Lower leg skin (tissue), 4 donors: ENCODE measurements around the gene TPM4. TPM values are rescaled to one million over a fixed set of nuclear protein-coding genes. Genes with fewer than 3 reads are reported as not detected.

ENCODE experiments used
- DNase-seq, 2 donors: peaks; one replicate each; pipeline ENCODE4 v3.0.0-alpha.2; 2019; ENCODE audit warnings: low spot score in 2 of 2
- H3K4me3 ChIP-seq: fragments of 200-600 bp; sonication (generic); 2 replicates; pipeline ENCODE4 v1.5.1; 2017; ENCODE audit warnings: mild to moderate bottlenecking, low read depth; ENCODE audit not compliant: poor library complexity, severe bottlenecking
- POLR2A ChIP-seq, 2 donors: fragments of 450-650 bp; IDR thresholded peaks; one replicate each; pipeline ENCODE4 v1.6.1; 2016 to 2017; ENCODE audit warnings: antibody characterized with exemption in 2 of 2, mild to moderate bottlenecking in 1 of 2, moderate library complexity in 1 of 2
- WGBS, 2 donors: methylation state at CpG; one replicate each; pipeline ENCODE4 v1.1.5; 2018; 5-methylcytosine and 5-hydroxymethylcytosine counted together
- intact Hi-C: fragments of 100-400 bp; cut with DNase I; formaldehyde crosslinking; loops from one replicate; pipeline ENCODE4 v1.15.0; 2023; ENCODE audit warnings: low total_unique reads
- total RNA-seq, 4 donors: library from RNA; depleted of rRNA; stranded (reverse); fragments of >200 nt; gene quantifications; one replicate each; pipeline ENCODE4 v1.1.0, GENCODE V29; 2016
- TF ChIP-seq, protein P1 (sequence below), 3 donors: fragments of 450-650 bp; IDR thresholded peaks; one replicate each; pipeline ENCODE4 v1.5.1; 2016; ENCODE audit warnings: antibody characterized with exemption in 3 of 3, mild to moderate bottlenecking in 3 of 3, moderate library complexity in 2 of 3

Gene TPM4
- total RNA-seq, 4 donors from 2014 or later = 217 to 303 (median 267) TPM

DNA sequence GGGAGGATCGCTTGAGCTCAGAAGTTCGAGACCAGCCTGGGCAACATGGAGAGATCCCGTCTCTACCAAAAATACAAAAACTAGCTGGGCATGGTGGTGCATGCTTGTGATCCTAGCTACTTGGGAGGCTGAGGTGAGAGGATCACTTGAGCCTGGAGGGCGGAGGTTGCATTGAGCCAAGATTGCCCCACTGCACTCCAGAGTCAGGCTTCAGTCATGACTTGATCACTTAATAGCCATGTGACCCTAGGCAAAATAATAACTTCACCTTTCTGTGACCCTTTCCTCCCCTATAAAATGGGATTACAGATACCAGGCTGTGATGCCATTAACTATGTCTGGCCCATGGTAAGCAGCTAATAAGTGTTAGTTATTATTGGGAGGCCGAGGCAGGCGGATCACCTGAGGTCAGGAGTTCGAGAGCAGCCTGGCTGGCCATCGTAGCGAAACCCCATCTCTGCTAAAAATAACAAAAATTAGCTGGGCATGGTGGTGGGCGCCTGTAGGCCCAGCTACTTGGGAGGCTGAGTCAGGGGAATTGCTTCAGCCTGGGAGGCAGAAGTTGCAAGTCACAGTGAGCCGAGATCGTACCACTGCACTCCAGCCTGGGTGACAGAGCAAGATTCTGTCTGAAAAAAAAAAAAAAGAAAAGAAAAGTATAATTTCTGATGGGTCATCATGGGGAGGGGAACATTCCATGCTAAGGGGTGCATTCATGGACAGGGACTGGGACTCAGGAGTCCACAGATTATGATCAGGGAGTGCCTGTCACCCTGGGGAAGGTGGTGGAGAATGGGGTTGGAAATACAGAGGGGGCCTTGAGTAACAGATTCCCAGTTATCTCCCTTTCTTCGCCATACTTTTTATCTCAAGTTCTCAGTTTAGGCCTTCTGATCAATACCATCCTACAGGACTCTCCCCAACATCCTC lies 15.5 kb downstream of the TPM4 start:
- H3K4me3 ChIP-seq = no peak overlapping the region
- no peak for DNase-seq
- TF ChIP-seq POLR2A (IDR thresholded peaks at IDR 0.05) = no peak
- TF ChIP-seq, protein P1, sequence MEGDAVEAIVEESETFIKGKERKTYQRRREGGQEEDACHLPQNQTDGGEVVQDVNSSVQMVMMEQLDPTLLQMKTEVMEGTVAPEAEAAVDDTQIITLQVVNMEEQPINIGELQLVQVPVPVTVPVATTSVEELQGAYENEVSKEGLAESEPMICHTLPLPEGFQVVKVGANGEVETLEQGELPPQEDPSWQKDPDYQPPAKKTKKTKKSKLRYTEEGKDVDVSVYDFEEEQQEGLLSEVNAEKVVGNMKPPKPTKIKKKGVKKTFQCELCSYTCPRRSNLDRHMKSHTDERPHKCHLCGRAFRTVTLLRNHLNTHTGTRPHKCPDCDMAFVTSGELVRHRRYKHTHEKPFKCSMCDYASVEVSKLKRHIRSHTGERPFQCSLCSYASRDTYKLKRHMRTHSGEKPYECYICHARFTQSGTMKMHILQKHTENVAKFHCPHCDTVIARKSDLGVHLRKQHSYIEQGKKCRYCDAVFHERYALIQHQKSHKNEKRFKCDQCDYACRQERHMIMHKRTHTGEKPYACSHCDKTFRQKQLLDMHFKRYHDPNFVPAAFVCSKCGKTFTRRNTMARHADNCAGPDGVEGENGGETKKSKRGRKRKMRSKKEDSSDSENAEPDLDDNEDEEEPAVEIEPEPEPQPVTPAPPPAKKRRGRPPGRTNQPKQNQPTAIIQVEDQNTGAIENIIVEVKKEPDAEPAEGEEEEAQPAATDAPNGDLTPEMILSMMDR (IDR thresholded peaks at IDR 0.05) = no peak
- WGBS, 2 donors = 95 to 97% methylated on average over 13 of the region's 13 CpGs
- intact Hi-C loops = loop anchor here (2.0 kb wide), 1 partner anchor 19 kb away; the partner anchor contains the start of gene RAB8A

DNA sequence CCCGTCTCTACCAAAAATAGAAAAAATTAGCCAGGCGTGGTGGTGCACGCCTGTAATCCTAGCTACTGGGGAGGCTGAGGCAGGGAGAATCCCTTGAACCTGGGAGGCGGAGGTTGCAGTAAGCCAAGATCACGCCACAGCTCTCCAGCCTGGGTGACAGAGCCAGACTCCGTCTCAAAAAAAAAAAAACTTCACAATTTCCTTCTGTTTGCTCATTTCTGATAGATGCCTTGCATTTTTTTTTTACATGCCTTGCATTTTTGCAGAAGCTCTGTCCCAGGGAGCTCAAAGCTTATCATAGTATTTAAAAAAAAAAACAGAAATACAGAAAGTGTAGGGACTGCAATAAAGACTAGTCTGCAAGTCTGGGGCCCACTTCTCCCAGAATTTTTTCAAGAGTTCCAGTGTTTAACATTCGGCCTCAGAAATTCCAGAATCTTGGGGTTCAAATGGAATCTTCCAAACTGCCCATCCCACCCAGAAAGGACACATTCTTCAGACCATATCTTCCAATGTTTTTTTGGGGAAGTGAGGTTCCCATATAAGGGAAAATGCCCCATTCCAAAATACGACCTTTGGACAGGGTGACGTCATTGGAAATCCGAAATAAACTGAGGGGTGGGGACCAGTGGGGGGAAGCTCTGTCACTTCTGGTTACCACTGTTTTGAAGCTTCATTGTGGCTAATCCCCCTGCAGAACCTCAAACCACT lies 18.2 kb downstream of the TPM4 start:
- no peak for DNase-seq
- no peak overlapping the region for H3K4me3 ChIP-seq
- 81 to 82% methylated on average over 10 of the region's 10 CpGs for WGBS, 2 donors
- TF ChIP-seq, protein P1 (IDR thresholded peaks at IDR 0.05) = no peak
- no peak for TF ChIP-seq POLR2A (IDR thresholded peaks at IDR 0.05)
- intact Hi-C loops = no loop called here

DNA sequence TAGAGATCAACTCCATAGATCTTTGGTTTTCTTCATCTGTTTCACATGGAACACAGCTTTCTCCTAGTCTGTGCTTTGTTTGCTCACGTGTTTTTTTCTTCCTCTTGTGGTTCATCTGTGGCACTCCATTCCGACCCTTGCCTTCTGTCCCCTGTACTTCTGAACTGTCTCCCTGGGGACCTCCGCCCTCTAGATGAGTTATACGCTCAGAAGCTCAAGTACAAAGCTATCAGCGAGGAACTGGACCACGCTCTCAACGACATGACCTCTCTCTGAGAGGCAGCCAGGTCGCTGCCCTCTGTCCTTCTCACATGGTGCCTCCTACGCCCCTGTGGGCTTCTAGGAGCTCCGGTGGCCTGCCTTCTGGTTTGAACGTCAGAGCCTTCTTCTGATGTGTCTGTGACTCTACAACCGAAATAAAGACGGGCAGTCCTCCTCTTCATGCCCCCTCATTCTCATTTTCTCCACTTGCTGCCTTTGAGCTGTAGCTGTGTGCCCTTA lies 18.8 kb downstream of the TPM4 start:
- WGBS, 2 donors = 83 to 85% methylated on average over 13 of the region's 13 CpGs
- intact Hi-C loops = no loop called here

DNA sequence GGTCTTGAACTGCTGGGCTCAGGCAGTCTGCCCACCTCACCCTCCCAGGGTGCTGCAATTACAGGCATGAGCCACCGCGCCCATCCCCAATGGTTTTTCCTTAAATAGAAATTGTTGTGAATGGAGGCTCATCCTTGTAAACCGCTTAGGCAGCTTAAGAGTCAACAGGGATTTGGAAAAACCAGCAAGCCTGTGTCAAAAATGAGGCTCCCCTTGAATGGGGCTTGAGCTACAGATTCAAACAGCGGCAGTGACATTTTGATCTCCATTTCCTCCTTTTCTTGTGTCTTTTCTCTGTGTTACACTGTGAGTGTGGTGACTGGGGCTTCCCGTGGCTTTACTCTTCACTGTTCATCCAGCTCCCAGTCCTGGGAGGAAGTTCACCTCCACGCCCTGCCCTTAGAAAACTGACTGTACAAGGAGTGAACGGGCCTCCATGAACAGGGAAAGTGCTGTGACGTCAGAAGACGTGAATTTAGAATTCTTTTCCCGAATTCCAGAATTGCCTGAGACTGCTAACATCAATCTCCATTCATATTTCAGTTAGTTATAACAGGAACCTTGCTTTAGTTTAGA lies 20.1 kb downstream of the TPM4 start:
- 73 to 75% methylated on average over 10 of the region's 10 CpGs for WGBS, 2 donors
- TF ChIP-seq, protein P1 (IDR thresholded peaks at IDR 0.05) = no peak
- TF ChIP-seq POLR2A (IDR thresholded peaks at IDR 0.05) = no peak
- intact Hi-C loops = no loop called here
- no peak for DNase-seq
- H3K4me3 ChIP-seq = no peak overlapping the region

More for the DNA sequence above, 18.8 kb downstream of the TPM4 start:
- DNase-seq = no peak
- no peak overlapping the region for H3K4me3 ChIP-seq
- TF ChIP-seq, protein P1 (IDR thresholded peaks at IDR 0.05) = no peak
- TF ChIP-seq POLR2A (IDR thresholded peaks at IDR 0.05) = no peak

DNA sequence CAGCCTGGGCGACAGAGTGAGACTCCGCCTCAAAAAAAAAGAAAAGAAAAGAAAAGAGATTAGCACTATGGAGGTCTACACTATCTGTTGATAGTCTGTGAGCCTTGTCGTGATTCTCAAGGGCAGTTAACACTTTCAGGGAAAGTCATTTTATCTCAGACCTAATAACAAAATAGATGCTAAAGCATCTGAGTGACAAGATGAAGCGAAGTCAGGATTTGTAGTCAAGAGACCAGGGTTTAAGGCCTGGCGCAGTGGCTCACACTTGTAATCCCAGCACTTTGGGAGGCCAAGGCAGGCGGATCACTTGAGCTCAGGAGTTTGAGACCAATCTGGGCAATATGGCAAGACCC lies 22.1 kb downstream of the TPM4 start:
- no peak for DNase-seq
- 88 to 91% methylated on average over 6 of the region's 6 CpGs for WGBS, 2 donors
- no peak for TF ChIP-seq POLR2A (IDR thresholded peaks at IDR 0.05)
- TF ChIP-seq, protein P1 (IDR thresholded peaks at IDR 0.05) = no peak
- no peak overlapping the region for H3K4me3 ChIP-seq
- intact Hi-C loops = no loop called here
